Keratinocyte (primary cell): ENCODE measurements around the gene ISG20L2. TPM values are rescaled to one million over a fixed set of nuclear protein-coding genes. Genes with fewer than 3 reads are reported as not detected.
A peak's percentile ranks its signal among the peaks of the same experiment; 100 is the strongest.

Experiments
- DNase-seq: peaks from one replicate; pipeline ENCODE4 v3.0.0-alpha.2; 2011; ENCODE audit warnings: low read depth, missing footprints, low spot score
- FAIRE-seq: peaks from 2 replicates; lab custom pipeline; 2011; peaks lifted over from hg19 to GRCh38; lab: Jason Lieb, UNC
- H2AFZ ChIP-seq: 2 replicates; pipeline ENCODE4 v1.6.0; 2012; ENCODE audit warnings: low read length, control low read depth, inconsistent platforms; ENCODE audit not compliant: control insufficient read depth
- H3K27ac ChIP-seq: 2 replicates; pipeline ENCODE4 v1.5.1; 2011; ENCODE audit warnings: low read length; ENCODE audit not compliant: control insufficient read depth, insufficient read depth
- H3K27me3 ChIP-seq: 3 replicates; pipeline ENCODE4 v1.6.0; 2011; ENCODE audit warnings: low read length; ENCODE audit not compliant: control insufficient read depth, insufficient read depth; ENCODE audit errors: extremely low read depth
- H3K36me3 ChIP-seq, 2 experiments: 2 replicates in 1 of 2; 3 replicates in 1 of 2; pipeline ENCODE4 v1.5.1; 2011; ENCODE audit warnings: low read length in 2 of 2, mild to moderate bottlenecking in 1 of 2; ENCODE audit not compliant: control insufficient read depth in 2 of 2, insufficient read depth in 2 of 2; ENCODE audit errors: extremely low read depth in 1 of 2
- H3K4me1 ChIP-seq: 3 replicates; pipeline ENCODE4 v1.5.1; 2011; ENCODE audit warnings: low read length; ENCODE audit not compliant: control insufficient read depth, insufficient read depth; ENCODE audit errors: extremely low read depth
- H3K4me2 ChIP-seq: 3 replicates; pipeline ENCODE4 v1.6.0; 2011; ENCODE audit warnings: low read depth, low read length; ENCODE audit not compliant: control insufficient read depth, insufficient read depth; ENCODE audit errors: extremely low read depth
- H3K4me3 ChIP-seq, 3 experiments: fragments of 200-600 bp in 1 of 3; sonication (generic) in 1 of 3; 2 replicates in 2 of 3; 3 replicates in 1 of 3; pipeline ENCODE4 v1.5.1; 2011 to 2016; ENCODE audit warnings: low read length in 3 of 3, mild to moderate bottlenecking in 3 of 3, control low read depth in 2 of 3, inconsistent platforms in 1 of 3, low read depth in 1 of 3, mixed read lengths in 1 of 3, mixed run types in 1 of 3, moderate library complexity in 1 of 3; ENCODE audit not compliant: control insufficient read depth in 2 of 3, insufficient read depth in 2 of 3; ENCODE audit errors: extremely low read depth in 1 of 3
- H3K79me2 ChIP-seq: 2 replicates; pipeline ENCODE4 v1.6.0; 2012; ENCODE audit warnings: low read length; ENCODE audit not compliant: control insufficient read depth, insufficient read depth
- H3K9ac ChIP-seq: 3 replicates; pipeline ENCODE4 v1.6.0; 2011; ENCODE audit warnings: low read length; ENCODE audit not compliant: control insufficient read depth, insufficient read depth; ENCODE audit errors: extremely low read depth
- H3K9me1 ChIP-seq: 3 replicates; pipeline ENCODE4 v1.6.0; 2011; ENCODE audit warnings: low read length; ENCODE audit not compliant: control insufficient read depth, insufficient read depth; ENCODE audit errors: extremely low read depth
- H3K9me3 ChIP-seq: 2 replicates; pipeline ENCODE4 v1.5.1; 2012; ENCODE audit warnings: low read depth, low read length; ENCODE audit not compliant: control insufficient read depth
- H4K20me1 ChIP-seq: 3 replicates; pipeline ENCODE4 v1.6.0; 2011; ENCODE audit warnings: low read length; ENCODE audit not compliant: control insufficient read depth, insufficient read depth; ENCODE audit errors: extremely low read depth
- CTCF ChIP-seq, 3 experiments: IDR thresholded peaks in 1 of 3; conservative IDR thresholded peaks in 1 of 3; optimal IDR thresholded peaks in 1 of 3; 2 replicates in 2 of 3; 3 replicates in 1 of 3; pipeline versions ENCODE3 to v1.5.1; 2011; ENCODE audit warnings: low read length in 3 of 3, mild to moderate bottlenecking in 3 of 3, moderate library complexity in 2 of 3, control low read depth in 1 of 3, inconsistent platforms in 1 of 3; ENCODE audit not compliant: insufficient read depth in 2 of 3; ENCODE audit errors: extremely low read depth in 1 of 3
- EZH2 ChIP-seq: IDR thresholded peaks from one replicate; pipeline ENCODE4 v1.6.1; 2012; ENCODE audit warnings: inconsistent platforms, mild to moderate bottlenecking, low read length, moderate library complexity
- dilution Hi-C: fragments of 300-500 bp; cut with MboI; formaldehyde crosslinking; loops from one replicate; pipeline ENCODE4 v1.7.0; 2020; ENCODE audit warnings: low sequenced_read_pairs; ENCODE audit not compliant: extremely low pct_ligation_motif_present
- polyA plus RNA-seq, 5 experiments: library from polyadenylated mRNA; depleted of rRNA in 3 of 5; stranded (reverse) in 3 of 5; stranded (forward) in 1 of 5; unstranded in 1 of 5; fragments of >200 nt; gene quantifications; 1 replicate in 1 of 5; 2 replicates in 3 of 5; 3 replicates in 1 of 5; pipeline versions ENCODE4 v1.2.1 to v1.2.3, GENCODE V29; 2011 to 2012; ENCODE audit warnings: missing spikeins in 2 of 5, low read depth in 1 of 5, low replicate concordance in 1 of 5

Gene ISG20L2
- polyA plus RNA-seq, 1 donor (not counting 4 experiments of a cell fraction or from before 2014, with no cell fraction given), result 48.6 TPM

DNA sequence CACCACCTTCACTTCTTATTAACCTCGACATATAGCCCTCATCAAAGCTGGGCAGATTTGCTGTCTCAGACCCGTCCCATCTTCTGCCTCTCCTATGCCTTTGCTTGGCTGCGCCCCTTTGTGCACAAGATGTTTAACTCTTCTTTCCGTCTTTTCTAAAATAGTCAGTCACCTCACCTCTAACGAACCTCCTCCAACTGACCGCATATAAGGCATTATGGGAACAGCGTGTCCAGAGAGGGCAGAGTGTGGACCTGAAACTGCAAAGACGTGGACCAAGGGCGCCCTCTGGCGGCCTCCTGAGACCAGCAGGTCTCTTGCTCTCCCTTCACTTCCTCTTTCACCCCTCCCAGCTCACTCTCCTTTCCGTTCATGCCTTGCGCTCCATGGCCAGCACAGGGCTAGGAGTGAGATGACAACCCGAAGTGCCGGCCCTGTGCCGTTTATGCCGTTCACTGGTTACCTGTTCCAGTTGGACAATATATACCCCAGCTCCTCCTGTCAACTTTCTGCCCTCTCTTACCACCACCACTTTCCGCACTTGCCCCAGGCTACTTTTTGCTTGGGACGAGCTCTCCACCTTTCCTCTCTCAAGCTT, 2.8 kb downstream of the ISG20L2 start:
- DNase-seq (peak; percentile 64), FAIRE-seq (peak; percentile 20)
- Histone ChIP-seq H3K9me3 (no peaks in the 10 kb centered on the region), H3K4me2 (peak overlapping the region; percentile 96), H3K27ac (peak overlapping the region; percentile 1), H3K36me3 (peaks cover 24 to 28% of the 10 kb centered on the region in 2 experiments), H3K4me1 (peaks cover 48% of the 10 kb centered on the region), H3K4me3 (peak overlapping the region; percentile 63 to 90 (median 68)), H4K20me1 (peaks cover 14% of the 10 kb centered on the region), H3K9ac (peak overlapping the region; percentile 96), H2AFZ (no peak overlapping the region), H3K9me1 (no peaks in the 10 kb centered on the region), H3K27me3 (no peaks in the 10 kb centered on the region), H3K79me2 (peaks cover 73% of the 10 kb centered on the region)
- dilution Hi-C loops, result no loop called here
- TF ChIP-seq EZH2, result no peak
- peak; percentile 95 to 98 (median 98) for TF ChIP-seq CTCF (optimal IDR thresholded peaks at IDR 0.05 in 1 of 3, IDR thresholded peaks at IDR 0.05 in 1 of 3, conservative IDR thresholded peaks at IDR 0.05 in 1 of 3; ENCODE audit: extremely low read depth in 1 of 3, insufficient read depth in 2 of 3, low read length in 3 of 3)

- peaks cover 27 to 37% of the 10 kb centered on the region in 2 experiments for H3K36me3 ChIP-seq
- no peaks in the 10 kb centered on the region for H3K9me3 ChIP-seq
- H2AFZ ChIP-seq, result no peak overlapping the region
- dilution Hi-C loops, result no loop called here
- H3K27me3 ChIP-seq, result no peaks in the 10 kb centered on the region
- H3K4me3 ChIP-seq, result no peak overlapping the region
- FAIRE-seq, result no peak
- peaks cover 44% of the 10 kb centered on the region for H3K79me2 ChIP-seq
- no peak overlapping the region for H3K27ac ChIP-seq
- H3K9me1 ChIP-seq, result no peaks in the 10 kb centered on the region
- TF ChIP-seq EZH2 (no peak), CTCF (optimal IDR thresholded peaks at IDR 0.05 in 1 of 3, IDR thresholded peaks at IDR 0.05 in 1 of 3, conservative IDR thresholded peaks at IDR 0.05 in 1 of 3; ENCODE audit: extremely low read depth in 1 of 3, insufficient read depth in 2 of 3, low read length in 3 of 3) (no peak)
- H3K4me2 ChIP-seq, result no peak overlapping the region
- peaks cover 22% of the 10 kb centered on the region for H3K4me1 ChIP-seq
- DNase-seq, result no peak
- H3K9ac ChIP-seq, result no peak overlapping the region
- H4K20me1 ChIP-seq, result peaks cover 14% of the 10 kb centered on the region
Measured at GRCh38 chr1:156721535-156721934, 7.0 kb downstream of the ISG20L2 start.
